H1 (cell line): ENCODE results near the gene TAF1B. TPM values are rescaled to one million over a fixed set of nuclear protein-coding genes. Genes with fewer than 3 reads are reported as not detected.

Source experiments
- BCL11A ChIP-seq, 2 experiments: IDR thresholded peaks; one replicate each; pipeline ENCODE4 v1.6.1; 2011; ENCODE audit warnings: low read depth in 2 of 2, low read length in 2 of 2, mild to moderate bottlenecking in 2 of 2
- CTBP2 ChIP-seq: IDR thresholded peaks from 2 replicates; pipeline ENCODE4 v1.7.0; 2011; ENCODE audit warnings: borderline replicate concordance, mild to moderate bottlenecking, moderate library complexity, mixed read lengths, low read length; ENCODE audit not compliant: insufficient read depth, insufficient read length
- KDM5A ChIP-seq: fragments of 200-600 bp; IDR thresholded peaks from 2 replicates; pipeline ENCODE4 v1.7.1; 2012; ENCODE audit warnings: mild to moderate bottlenecking, low read length, inconsistent platforms, mixed read lengths
- SIN3A ChIP-seq, 2 experiments: IDR thresholded peaks in 1 of 2; conservative IDR thresholded peaks in 1 of 2; 2 replicates each; pipeline ENCODE4 v1.6.1; 2011 to 2012; ENCODE audit warnings: low read length in 2 of 2, improper control_type of control experiment in 1 of 2, low read depth in 1 of 2, mild to moderate bottlenecking in 1 of 2
- USF2 ChIP-seq: IDR thresholded peaks from 2 replicates; pipeline ENCODE4 v1.6.1; 2011; ENCODE audit warnings: low read length, improper control_type of control experiment
- polyA plus RNA-seq, 7 experiments: library from polyadenylated mRNA; depleted of rRNA in 3 of 7; stranded (reverse) in 5 of 7; unstranded in 2 of 7; fragments of >200 nt in 5 of 7; fragments of 200-250 nt in 2 of 7; gene quantifications; 1 replicate in 5 of 7; 2 replicates in 1 of 7; 4 replicates in 1 of 7; pipeline versions ENCODE4 v1.2.1 to v1.2.3, GENCODE V29; 2011 to 2013; ENCODE audit warnings: missing spikeins in 2 of 7, mixed read lengths in 2 of 7
- total RNA-seq: library from RNA; stranded (reverse); fragmentation: NEBNext Ultra II Directional; extraction: Animal tissue kit (Norgen Biotek cat#: 25700); gene quantifications from 2 replicates; pipeline ENCODE4 v1.2.1, GENCODE V29; 2021

The TAF1B gene
- total and polyA plus RNA-seq, 2 of the 8 experiments (the other 6 are each of a cell fraction or from before 2014, with no cell fraction given): 6.6 to 25.2 TPM

- TF ChIP-seq KDM5A (no peak), BCL11A (IDR thresholded peaks at IDR 0.05; ENCODE audit: low read depth in 2 of 2, low read length in 2 of 2) (no peak), SIN3A (conservative IDR thresholded peaks at IDR 0.05 in 1 of 2, IDR thresholded peaks at IDR 0.05 in 1 of 2; ENCODE audit: low read depth in 1 of 2, low read length in 2 of 2) (no peak), CTBP2 (no peak), USF2 (no peak)
Observed at GRCh38 chr2:9958057-9958456, 114.8 kb downstream of the TAF1B start (continued).
